Esophagus muscularis mucosa (tissue), 4 donors: ENCODE data around the gene RNF213. TPM values are rescaled to one million over a fixed set of nuclear protein-coding genes. Genes with fewer than 3 reads are reported as not detected.

ENCODE experiments used
- DNase-seq: peaks from one replicate; pipeline ENCODE4 v3.0.0-alpha.2; 2017; ENCODE audit errors: extremely low spot score
- H3K27ac ChIP-seq, 4 donors: fragments of 200-600 bp; sonication (generic); replicated peaks in 1 of 4; 1 replicate in 3 of 4; 2 replicates in 1 of 4; pipeline ENCODE4 v1.5.1; 2016 to 2019; ENCODE audit warnings: mild to moderate bottlenecking in 1 of 4
- H3K27me3 ChIP-seq, 4 donors: fragments of 200-600 bp; sonication (generic); one replicate each; pipeline versions ENCODE4 v1.5.1 to v1.6.0; 2016 to 2019
- H3K36me3 ChIP-seq, 4 donors: fragments of 200-600 bp; sonication (generic); one replicate each; pipeline ENCODE4 v1.5.1; 2016 to 2019
- H3K4me1 ChIP-seq, 4 donors: fragments of 200-600 bp; sonication (generic); one replicate each; pipeline ENCODE4 v1.5.1; 2016 to 2019
- H3K4me3 ChIP-seq, 4 donors: fragments of 200-600 bp; sonication (generic); 1 replicate in 2 of 4; 2 replicates in 2 of 4; pipeline ENCODE4 v1.5.1; 2016 to 2019; ENCODE audit warnings: mild to moderate bottlenecking in 4 of 4, moderate library complexity in 1 of 4
- H3K9me3 ChIP-seq, 4 donors: fragments of 200-600 bp; sonication (generic); 1 replicate in 3 of 4; 2 replicates in 1 of 4; pipeline ENCODE4 v1.5.1; 2016 to 2019
- EP300 ChIP-seq: sonication (generic); formaldehyde crosslinking; IDR thresholded peaks from one replicate; pipeline ENCODE4 v1.6.1; 2017; ENCODE audit warnings: antibody characterized with exemption
- POLR2A ChIP-seq: fragments of 450-650 bp; IDR thresholded peaks from one replicate; pipeline ENCODE4 v1.6.1; 2017; ENCODE audit warnings: antibody characterized with exemption, moderate library complexity, mild to moderate bottlenecking, low read depth
- POLR2AphosphoS5 ChIP-seq, 2 donors: sonication (generic); formaldehyde crosslinking; IDR thresholded peaks; one replicate each; pipeline ENCODE4 v1.6.1; 2017; ENCODE audit warnings: antibody characterized with exemption in 2 of 2
- WGBS: methylation state at CpG from one replicate; pipeline ENCODE4 v1.1.5; 2018; 5-methylcytosine and 5-hydroxymethylcytosine counted together
- intact Hi-C: fragments of 100-400 bp; cut with DNase I; formaldehyde crosslinking; loops from one replicate; pipeline ENCODE4 v1.15.1; 2023
- total RNA-seq, 4 donors: library from RNA; depleted of rRNA; stranded (reverse); fragments of >200 nt; gene quantifications; one replicate each; pipeline versions ENCODE4 v1.1.0 to v1.2.1, GENCODE V29; 2016
- TF ChIP-seq, protein P1 (sequence below), 3 experiments: fragments of 200-600 bp in 2 of 3; fragments of 450-650 bp in 1 of 3; sonication (generic) in 2 of 3; IDR thresholded peaks; one replicate each; pipeline ENCODE4 v1.5.1; 2017 to 2019; ENCODE audit warnings: antibody characterized with exemption in 3 of 3, mild to moderate bottlenecking in 2 of 3, moderate library complexity in 1 of 3

RNF213 gene
- total RNA-seq, 4 donors from 2014 or later, result 55.8 to 85.7 (median 75.9) TPM

DNA sequence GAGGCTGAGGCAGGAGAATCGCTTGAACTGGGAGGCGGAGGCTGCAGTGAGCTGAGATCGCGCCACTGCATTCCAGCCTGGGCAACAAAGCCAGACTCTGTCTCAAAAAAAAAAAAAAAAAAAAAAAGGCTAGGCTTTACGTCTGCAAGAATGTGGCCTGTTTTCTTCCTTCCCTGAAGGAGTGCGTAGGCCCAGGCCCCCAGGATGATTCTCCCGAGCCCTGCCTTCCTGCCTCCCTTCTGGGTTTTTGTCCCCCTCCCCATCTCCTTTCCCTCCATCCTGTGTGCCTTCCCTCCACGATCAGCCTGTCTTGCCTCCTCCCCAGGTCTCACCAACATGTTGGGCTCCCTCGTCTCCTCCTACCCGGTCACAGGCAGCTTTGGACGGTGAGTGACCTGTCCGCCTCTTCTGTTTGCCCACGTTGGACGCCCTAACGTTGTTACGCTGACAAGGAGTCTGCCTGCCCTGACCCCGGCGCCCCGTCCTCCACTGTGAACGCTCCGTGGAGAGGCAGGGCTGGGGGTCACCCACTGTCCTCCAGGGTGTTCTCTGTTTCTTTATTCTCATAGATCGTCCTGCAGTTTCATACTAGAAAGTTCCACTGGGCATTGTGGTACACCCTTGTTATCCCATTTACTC, 15.7 kb upstream of the RNF213 start:
- Histone ChIP-seq H3K27ac (no peak overlapping the region), H3K27me3 (no peaks in the 10 kb centered on the region), H3K4me1 (no peaks in the 10 kb centered on the region), H3K36me3 (peaks cover 37 to 100% (median 81%) of the 10 kb centered on the region in 4 donors), H3K4me3 (no peak overlapping the region), H3K9me3 (no peaks in the 10 kb centered on the region)
- intact Hi-C loops, result no loop called here
- DNase-seq, result no peak
- WGBS, result 86% methylated on average over 22 of the region's 22 CpGs
- TF ChIP-seq, protein P1, sequence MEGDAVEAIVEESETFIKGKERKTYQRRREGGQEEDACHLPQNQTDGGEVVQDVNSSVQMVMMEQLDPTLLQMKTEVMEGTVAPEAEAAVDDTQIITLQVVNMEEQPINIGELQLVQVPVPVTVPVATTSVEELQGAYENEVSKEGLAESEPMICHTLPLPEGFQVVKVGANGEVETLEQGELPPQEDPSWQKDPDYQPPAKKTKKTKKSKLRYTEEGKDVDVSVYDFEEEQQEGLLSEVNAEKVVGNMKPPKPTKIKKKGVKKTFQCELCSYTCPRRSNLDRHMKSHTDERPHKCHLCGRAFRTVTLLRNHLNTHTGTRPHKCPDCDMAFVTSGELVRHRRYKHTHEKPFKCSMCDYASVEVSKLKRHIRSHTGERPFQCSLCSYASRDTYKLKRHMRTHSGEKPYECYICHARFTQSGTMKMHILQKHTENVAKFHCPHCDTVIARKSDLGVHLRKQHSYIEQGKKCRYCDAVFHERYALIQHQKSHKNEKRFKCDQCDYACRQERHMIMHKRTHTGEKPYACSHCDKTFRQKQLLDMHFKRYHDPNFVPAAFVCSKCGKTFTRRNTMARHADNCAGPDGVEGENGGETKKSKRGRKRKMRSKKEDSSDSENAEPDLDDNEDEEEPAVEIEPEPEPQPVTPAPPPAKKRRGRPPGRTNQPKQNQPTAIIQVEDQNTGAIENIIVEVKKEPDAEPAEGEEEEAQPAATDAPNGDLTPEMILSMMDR (IDR thresholded peaks at IDR 0.05), result no peak
- TF ChIP-seq EP300 (no peak), POLR2A (no peak), POLR2AphosphoS5 (IDR thresholded peaks at IDR 0.05) (no peak)

DNA sequence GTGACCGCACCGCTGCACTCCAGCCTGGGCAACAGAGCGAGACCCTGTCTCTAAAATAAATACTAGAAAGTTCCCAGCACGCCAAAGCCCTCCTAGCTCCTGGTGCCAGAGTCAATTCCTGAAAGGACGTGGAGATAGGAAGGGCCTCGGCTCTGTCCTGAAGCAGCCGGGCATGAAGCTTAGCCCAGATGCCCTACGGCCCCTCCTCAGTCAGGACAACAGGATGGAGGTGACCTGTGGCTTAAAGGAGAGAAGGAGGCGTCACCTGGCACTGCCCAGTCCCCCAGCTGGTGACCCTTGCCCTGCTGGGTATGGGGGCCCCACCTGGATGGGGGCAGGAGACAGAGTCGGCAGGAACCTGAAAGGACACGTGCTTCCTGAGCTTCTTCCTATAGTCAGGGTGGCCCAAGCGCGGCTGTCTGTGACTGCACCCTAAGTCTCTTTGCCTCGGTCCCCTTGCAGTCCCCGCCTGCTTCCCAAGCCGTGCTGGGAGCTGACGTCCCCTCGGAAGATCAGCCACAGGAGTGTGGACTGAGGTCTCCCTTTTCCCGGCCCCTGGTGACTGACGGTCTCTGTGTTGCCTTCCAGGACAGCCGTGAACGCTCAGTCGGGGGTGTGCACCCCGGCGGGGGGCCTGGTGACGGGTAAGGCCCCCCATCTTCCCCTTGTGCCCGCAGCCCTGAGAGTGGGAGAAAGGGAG, 14.9 kb upstream of the RNF213 start:
- Histone ChIP-seq H3K36me3 (peaks cover 37 to 100% (median 77%) of the 10 kb centered on the region in 4 donors), H3K27ac (no peak overlapping the region), H3K4me1 (no peaks in the 10 kb centered on the region), H3K4me3 (no peak overlapping the region), H3K27me3 (no peaks in the 10 kb centered on the region), H3K9me3 (no peaks in the 10 kb centered on the region)
- intact Hi-C loops, result no loop called here
- WGBS, result 92% methylated on average over 21 of the region's 27 CpGs
- no peak for DNase-seq
- TF ChIP-seq, protein P1 (IDR thresholded peaks at IDR 0.05), result no peak
- no peak for TF ChIP-seq POLR2AphosphoS5 (IDR thresholded peaks at IDR 0.05)
- TF ChIP-seq POLR2A, result no peak
- TF ChIP-seq EP300, result no peak

DNA sequence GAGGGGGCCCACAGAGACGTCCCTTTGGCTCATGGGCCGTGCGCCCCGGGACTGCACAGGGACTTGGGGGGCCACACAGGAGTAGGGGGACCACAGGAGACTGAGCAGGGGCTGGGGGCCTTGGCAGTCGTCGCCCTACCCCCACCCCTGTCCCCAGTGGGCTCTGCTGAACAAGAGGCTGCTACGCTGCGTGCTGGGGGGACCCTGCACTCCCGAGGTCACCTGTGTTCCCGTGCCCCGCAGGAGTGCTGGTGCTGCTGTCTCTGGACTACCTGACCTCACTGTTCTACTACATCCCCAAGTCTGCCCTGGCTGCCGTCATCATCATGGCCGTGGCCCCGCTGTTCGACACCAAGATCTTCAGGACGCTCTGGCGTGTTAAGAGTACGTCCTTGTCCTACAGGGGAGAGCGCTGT, 14.4 kb upstream of the RNF213 start:
- Histone ChIP-seq H3K36me3 (peaks cover 34 to 100% (median 75%) of the 10 kb centered on the region in 4 donors), H3K9me3 (no peaks in the 10 kb centered on the region), H3K4me3 (no peak overlapping the region), H3K27ac (no peak overlapping the region), H3K4me1 (no peaks in the 10 kb centered on the region), H3K27me3 (no peaks in the 10 kb centered on the region)
- TF ChIP-seq, protein P1 (IDR thresholded peaks at IDR 0.05), result no peak
- TF ChIP-seq POLR2A (no peak), POLR2AphosphoS5 (IDR thresholded peaks at IDR 0.05) (no peak), EP300 (no peak)
- WGBS, result 91% methylated on average over 18 of the region's 19 CpGs
- intact Hi-C loops, result no loop called here
- DNase-seq, result no peak

DNA sequence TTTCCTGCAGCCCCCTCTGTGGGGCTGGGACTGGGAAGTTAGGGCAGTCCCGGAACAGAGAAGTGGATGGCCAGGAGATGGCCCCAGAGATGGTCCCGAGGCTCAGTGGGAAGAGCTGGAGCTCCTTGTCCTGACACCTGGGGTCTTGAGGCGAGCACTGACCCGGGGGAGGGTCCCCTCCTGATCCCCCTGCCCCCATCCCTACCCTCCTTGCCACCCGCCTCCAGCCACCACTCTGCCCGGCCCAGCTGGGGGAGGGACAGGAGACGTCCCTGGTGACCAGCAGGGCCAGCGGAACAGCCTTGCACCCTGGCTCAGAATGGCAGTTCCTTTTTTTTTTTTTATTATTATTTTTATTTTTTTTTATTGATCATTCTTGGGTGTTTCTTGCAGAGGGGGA, 13.9 kb upstream of the RNF213 start:
- H3K36me3 ChIP-seq, result peaks cover 30 to 100% (median 72%) of the 10 kb centered on the region in 4 donors
- no peak for DNase-seq
- no peak for TF ChIP-seq EP300
- H3K27me3 ChIP-seq, result no peaks in the 10 kb centered on the region
- no peak overlapping the region for H3K4me3 ChIP-seq
- intact Hi-C loops, result no loop called here
- no peak overlapping the region for H3K27ac ChIP-seq
- H3K9me3 ChIP-seq, result no peaks in the 10 kb centered on the region
- no peaks in the 10 kb centered on the region for H3K4me1 ChIP-seq
- 89% methylated on average over 7 of the region's 8 CpGs for WGBS

DNA sequence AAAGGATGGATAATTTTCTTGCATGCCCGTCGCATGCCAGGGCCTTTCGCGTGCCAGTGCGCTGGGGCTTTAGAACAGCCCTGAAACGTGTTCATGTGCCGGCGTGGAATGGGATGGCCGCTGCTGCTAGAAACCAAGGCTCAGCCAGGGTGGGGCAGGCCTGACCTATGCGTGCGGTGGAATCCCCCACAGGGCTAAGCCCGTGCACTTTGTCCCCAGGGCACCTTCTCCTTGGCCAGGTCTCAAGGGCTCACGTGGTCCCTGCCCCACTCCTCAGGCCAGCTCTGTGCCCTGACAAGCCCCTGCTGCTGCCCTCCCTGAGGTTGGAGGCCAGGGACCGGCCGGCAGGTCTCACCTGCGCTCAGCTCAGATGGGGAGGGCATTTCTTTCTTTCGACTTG, 13.1 kb upstream of the RNF213 start:
- Histone ChIP-seq H3K27me3 (no peaks in the 10 kb centered on the region), H3K4me1 (no peaks in the 10 kb centered on the region), H3K9me3 (no peaks in the 10 kb centered on the region), H3K36me3 (peaks cover 25 to 100% (median 68%) of the 10 kb centered on the region in 4 donors), H3K4me3 (no peak overlapping the region), H3K27ac (no peak overlapping the region)
- intact Hi-C loops, result no loop called here
- DNase-seq, result no peak
- 92% methylated on average over 10 of the region's 17 CpGs for WGBS
- TF ChIP-seq EP300 (no peak), POLR2A (no peak), POLR2AphosphoS5 (IDR thresholded peaks at IDR 0.05) (no peak)
- TF ChIP-seq, protein P1 (IDR thresholded peaks at IDR 0.05), result no peak
